Measurements from ENCODE around the gene AQP12B.

AQP12B gene

GRCh38 chr2:240630771-240631547, 51.7 kb downstream of the AQP12B start:
- H2BK15ac ChIP-seq (ENCODE audit: low read length): no peak overlapping the region
- H3K9ac ChIP-seq (ENCODE audit: low read depth, low read length, poor library complexity): no peak overlapping the region
- H3K27ac ChIP-seq (replicated peaks; ENCODE audit: low read length): no peak overlapping the region
- no peak overlapping the region for H3K18ac ChIP-seq (ENCODE audit: low read length)
- peaks cover 4 to 16% of the 10 kb centered on the region in 2 donors for H3K9me3 ChIP-seq (replicated peaks in 1 of 2; ENCODE audit: control insufficient read depth in 2 of 2, insufficient read depth in 1 of 2, low read depth in 1 of 2, low read length in 2 of 2)
- peak overlapping the region; percentile 46 for H2AK5ac ChIP-seq (ENCODE audit: low read depth, low read length)
- peaks cover 3% of the 10 kb centered on the region for H3K79me1 ChIP-seq (ENCODE audit: low read depth, low read length)
- no peak overlapping the region for H2BK120ac ChIP-seq (ENCODE audit: low read depth, low read length)
- peak overlapping the region; percentile 43 for H3K23ac ChIP-seq (ENCODE audit: low read depth, low read length, poor library complexity)
- H3K4ac ChIP-seq (ENCODE audit: low read length): no peak overlapping the region
- no peak overlapping the region for H3K4me3 ChIP-seq (ENCODE audit: low read length in 2 of 2)
- no peaks in the 10 kb centered on the region for H3K36me3 ChIP-seq (replicated peaks in 1 of 2; ENCODE audit: control insufficient read depth in 2 of 2, insufficient read depth in 2 of 2, low read length in 2 of 2)
- no peaks in the 10 kb centered on the region for H3K27me3 ChIP-seq (ENCODE audit: control insufficient read depth in 3 of 3, insufficient read depth in 3 of 3, low read depth in 1 of 3, low read length in 3 of 3)
- no CpG with 5 or more reads among the region's 21 CpGs for WGBS, 2 donors (ENCODE audit: extremely low coverage in 2 of 2, insufficient read length in 2 of 2, insufficient replicate concordance in 1 of 2)
- DNase-seq (ENCODE audit: low spot score): no peak
- peaks cover 5 to 9% of the 10 kb centered on the region in 2 donors for H3K4me1 ChIP-seq (ENCODE audit: control insufficient read depth in 2 of 2, insufficient read depth in 1 of 2, low read depth in 1 of 2, low read length in 2 of 2)
- H4K91ac ChIP-seq (ENCODE audit: low read depth, low read length, poor library complexity): no peak overlapping the region
- H3K4me2 ChIP-seq (ENCODE audit: insufficient read depth, low read length, poor library complexity, severe bottlenecking): no peak overlapping the region
- H3K14ac ChIP-seq (ENCODE audit: low read length): peak overlapping the region; percentile 89
- no peak overlapping the region for H2AFZ ChIP-seq (ENCODE audit: low read length)
- H4K8ac ChIP-seq (ENCODE audit: low read depth, low read length): peak overlapping the region; percentile 65
- peak overlapping the region; percentile 73 for H2BK12ac ChIP-seq (ENCODE audit: low read length)
- no peak overlapping the region for H2BK5ac ChIP-seq (ENCODE audit: low read length)

GRCh38 chr2:240629968-240630770, 52.5 kb downstream of the AQP12B start:
- H3K4me2 ChIP-seq (ENCODE audit: insufficient read depth, low read length, poor library complexity, severe bottlenecking): no peak overlapping the region
- no peak overlapping the region for H3K4ac ChIP-seq (ENCODE audit: low read length)
- peaks cover 3% of the 10 kb centered on the region for H3K79me1 ChIP-seq (ENCODE audit: low read depth, low read length)
- H2BK120ac ChIP-seq (ENCODE audit: low read depth, low read length): no peak overlapping the region
- H4K8ac ChIP-seq (ENCODE audit: low read depth, low read length): peak overlapping the region; percentile 65
- H3K27ac ChIP-seq (replicated peaks; ENCODE audit: low read length): no peak overlapping the region
- H3K4me1 ChIP-seq (ENCODE audit: control insufficient read depth in 2 of 2, insufficient read depth in 1 of 2, low read depth in 1 of 2, low read length in 2 of 2): peaks cover 5 to 9% of the 10 kb centered on the region in 2 donors
- H3K36me3 ChIP-seq (replicated peaks in 1 of 2; ENCODE audit: control insufficient read depth in 2 of 2, insufficient read depth in 2 of 2, low read length in 2 of 2): no peaks in the 10 kb centered on the region
- H3K9me3 ChIP-seq (replicated peaks in 1 of 2; ENCODE audit: control insufficient read depth in 2 of 2, insufficient read depth in 1 of 2, low read depth in 1 of 2, low read length in 2 of 2): peaks cover 0 to 13% of the 10 kb centered on the region in 2 donors
- H4K91ac ChIP-seq (ENCODE audit: low read depth, low read length, poor library complexity): no peak overlapping the region
- DNase-seq (ENCODE audit: low spot score): no peak
- peak overlapping the region; percentile 57 for H3K18ac ChIP-seq (ENCODE audit: low read length)
- H2BK5ac ChIP-seq (ENCODE audit: low read length): no peak overlapping the region
- peak overlapping the region; percentile 46 for H2AK5ac ChIP-seq (ENCODE audit: low read depth, low read length)
- no peak overlapping the region for H2BK15ac ChIP-seq (ENCODE audit: low read length)
- no peak overlapping the region for H2AFZ ChIP-seq (ENCODE audit: low read length)
- H3K4me3 ChIP-seq (ENCODE audit: low read length in 2 of 2): no peak overlapping the region
- H3K14ac ChIP-seq (ENCODE audit: low read length): peak overlapping the region; percentile 89
- peak overlapping the region; percentile 89 for H3K23ac ChIP-seq (ENCODE audit: low read depth, low read length, poor library complexity)
- peak overlapping the region; percentile 12 for H3K9ac ChIP-seq (ENCODE audit: low read depth, low read length, poor library complexity)
- no peaks in the 10 kb centered on the region for H3K27me3 ChIP-seq (ENCODE audit: control insufficient read depth in 3 of 3, insufficient read depth in 3 of 3, low read depth in 1 of 3, low read length in 3 of 3)
- peak overlapping the region; percentile 73 for H2BK12ac ChIP-seq (ENCODE audit: low read length)
- no CpG with 5 or more reads among the region's 50 CpGs for WGBS, 2 donors (ENCODE audit: extremely low coverage in 2 of 2, insufficient read length in 2 of 2, insufficient replicate concordance in 1 of 2)

- no peak overlapping the region for H4K8ac ChIP-seq (ENCODE audit: low read depth, low read length)
- H3K79me1 ChIP-seq (ENCODE audit: low read depth, low read length): peaks cover 3% of the 10 kb centered on the region
- no peak overlapping the region for H2BK120ac ChIP-seq (ENCODE audit: low read depth, low read length)
- H3K4me2 ChIP-seq (ENCODE audit: insufficient read depth, low read length, poor library complexity, severe bottlenecking): no peak overlapping the region
- no peak overlapping the region for H2BK15ac ChIP-seq (ENCODE audit: low read length)
- H2AFZ ChIP-seq (ENCODE audit: low read length): no peak overlapping the region
- H3K36me3 ChIP-seq (replicated peaks in 1 of 2; ENCODE audit: control insufficient read depth in 2 of 2, insufficient read depth in 2 of 2, low read length in 2 of 2): no peaks in the 10 kb centered on the region
- H3K27me3 ChIP-seq (ENCODE audit: control insufficient read depth in 3 of 3, insufficient read depth in 3 of 3, low read depth in 1 of 3, low read length in 3 of 3): no peaks in the 10 kb centered on the region
- H3K14ac ChIP-seq (ENCODE audit: low read length): peak overlapping the region; percentile 63
- H3K4ac ChIP-seq (ENCODE audit: low read length): no peak overlapping the region
- no peak overlapping the region for H2BK5ac ChIP-seq (ENCODE audit: low read length)
- H3K4me1 ChIP-seq (ENCODE audit: control insufficient read depth in 2 of 2, insufficient read depth in 1 of 2, low read depth in 1 of 2, low read length in 2 of 2): peaks cover 10 to 13% of the 10 kb centered on the region in 2 donors
- DNase-seq (ENCODE audit: low spot score): no peak
- H2AK5ac ChIP-seq (ENCODE audit: low read depth, low read length): peak overlapping the region; percentile 40
- no peak overlapping the region for H3K4me3 ChIP-seq (ENCODE audit: low read length in 2 of 2)
- H4K91ac ChIP-seq (ENCODE audit: low read depth, low read length, poor library complexity): no peak overlapping the region
- peak overlapping the region; percentile 89 for H3K23ac ChIP-seq (ENCODE audit: low read depth, low read length, poor library complexity)
- WGBS, 2 donors (ENCODE audit: extremely low coverage in 2 of 2, insufficient read length in 2 of 2, insufficient replicate concordance in 1 of 2): no CpG with 5 or more reads among the region's 5 CpGs
- H3K9me3 ChIP-seq (replicated peaks in 1 of 2; ENCODE audit: control insufficient read depth in 2 of 2, insufficient read depth in 1 of 2, low read depth in 1 of 2, low read length in 2 of 2): peaks cover 0 to 12% of the 10 kb centered on the region in 2 donors
- no peak overlapping the region for H3K27ac ChIP-seq (replicated peaks; ENCODE audit: low read length)
- no peak overlapping the region for H2BK12ac ChIP-seq (ENCODE audit: low read length)
- no peak overlapping the region for H3K18ac ChIP-seq (ENCODE audit: low read length)
- no peak overlapping the region for H3K9ac ChIP-seq (ENCODE audit: low read depth, low read length, poor library complexity)
Measured at GRCh38 chr2:240629619-240629967, 53.1 kb downstream of the AQP12B start.
